ENCODE data around the gene ZNF334.

ZNF334 gene

DNA sequence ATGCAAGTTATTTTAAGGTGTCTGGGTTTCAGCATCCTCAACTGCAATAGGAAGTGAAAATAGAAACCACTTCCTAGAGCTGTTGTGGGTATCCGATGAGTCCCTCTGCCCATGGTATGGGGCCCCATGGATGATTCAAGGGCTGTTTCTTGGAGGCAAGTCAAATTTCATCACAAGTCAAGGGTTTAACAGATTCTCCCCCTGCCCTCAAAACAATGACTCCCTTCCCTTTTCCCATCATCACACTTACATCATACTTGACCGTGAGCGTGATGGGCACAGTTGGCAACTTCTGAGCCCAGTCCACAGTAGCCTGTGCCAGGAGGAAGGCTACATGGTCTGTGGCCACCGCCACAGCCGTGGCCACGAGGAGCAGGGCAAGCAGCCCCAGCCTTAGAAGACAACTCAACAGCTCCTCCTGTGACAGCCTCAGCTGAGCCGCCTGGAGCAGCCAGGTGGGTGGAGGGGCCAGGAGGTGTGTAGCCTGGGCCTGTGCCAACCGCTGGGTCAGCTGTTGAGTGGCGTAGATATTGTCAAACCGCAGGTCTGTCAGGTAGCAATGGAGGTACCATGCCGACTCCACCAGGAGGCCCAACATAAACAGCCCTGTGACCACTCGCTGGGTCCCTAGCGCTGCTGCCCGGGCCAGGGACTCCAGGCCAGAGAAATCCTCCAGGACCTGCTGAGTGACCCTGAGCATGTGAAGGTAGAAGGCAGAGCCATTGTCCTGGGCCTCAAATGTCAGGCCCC lies 31.9 kb upstream of the ZNF334 start:
- DNase-seq: no peak

DNA sequence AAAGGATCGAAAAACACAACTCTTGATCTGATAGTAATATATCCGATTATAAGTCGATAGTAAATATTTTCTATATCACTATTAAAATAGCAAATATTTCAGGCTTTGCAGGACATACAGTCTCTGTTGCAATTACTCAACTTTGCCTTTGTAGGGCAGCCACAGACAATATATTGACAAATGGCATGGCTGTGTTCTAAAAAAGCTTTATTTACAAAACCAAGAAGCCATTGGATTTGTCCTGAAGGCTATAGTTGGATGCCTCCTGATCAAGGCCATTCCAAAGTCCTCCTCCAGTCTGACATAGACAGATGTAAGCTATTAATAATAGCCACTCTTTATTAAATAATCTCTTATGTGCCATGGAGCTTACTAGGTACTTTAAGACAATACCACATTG lies 31.2 kb upstream of the ZNF334 start:
- DNase-seq: no peak

DNA sequence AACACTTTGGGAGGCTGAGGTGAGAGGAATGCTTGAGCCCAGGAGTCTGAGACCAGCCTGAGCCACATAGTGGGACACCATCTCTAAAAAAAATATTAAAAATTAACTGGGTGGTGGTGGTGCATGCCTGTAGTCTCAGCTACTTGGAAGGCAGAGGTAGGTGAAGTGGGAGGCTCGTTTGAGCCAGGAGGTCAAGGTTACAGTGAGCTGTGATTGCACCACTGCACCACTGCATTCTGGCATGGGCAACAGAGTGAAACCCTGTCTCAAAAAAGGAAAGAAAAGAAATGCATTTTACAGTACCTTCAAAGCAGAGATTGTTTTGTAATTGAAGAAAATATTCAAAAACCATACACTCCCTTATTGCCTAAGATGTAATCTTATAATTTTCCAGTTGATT lies 30.6 kb upstream of the ZNF334 start:
- no peak for DNase-seq

DNA sequence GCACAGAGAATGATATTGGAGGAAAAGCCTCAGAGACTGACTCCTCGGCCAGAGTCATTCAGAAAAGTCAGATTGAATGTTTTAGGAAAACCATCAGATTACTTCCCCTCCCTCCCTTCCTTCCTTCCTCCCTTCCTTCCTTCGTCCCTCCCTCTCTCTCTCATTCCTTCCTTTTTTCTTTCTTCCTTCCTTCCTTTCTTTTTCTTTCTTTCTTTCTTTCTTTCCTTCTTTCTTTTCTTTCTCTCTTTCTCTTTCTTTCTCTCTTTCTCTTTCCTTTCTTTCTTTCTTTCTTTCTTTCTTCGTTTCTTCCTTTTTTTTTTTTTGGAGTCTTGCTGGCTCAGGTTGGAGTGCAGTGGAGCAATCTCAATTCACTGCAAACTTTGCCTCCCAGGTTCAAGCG lies 29.7 kb upstream of the ZNF334 start:
- DNase-seq: no peak

DNA sequence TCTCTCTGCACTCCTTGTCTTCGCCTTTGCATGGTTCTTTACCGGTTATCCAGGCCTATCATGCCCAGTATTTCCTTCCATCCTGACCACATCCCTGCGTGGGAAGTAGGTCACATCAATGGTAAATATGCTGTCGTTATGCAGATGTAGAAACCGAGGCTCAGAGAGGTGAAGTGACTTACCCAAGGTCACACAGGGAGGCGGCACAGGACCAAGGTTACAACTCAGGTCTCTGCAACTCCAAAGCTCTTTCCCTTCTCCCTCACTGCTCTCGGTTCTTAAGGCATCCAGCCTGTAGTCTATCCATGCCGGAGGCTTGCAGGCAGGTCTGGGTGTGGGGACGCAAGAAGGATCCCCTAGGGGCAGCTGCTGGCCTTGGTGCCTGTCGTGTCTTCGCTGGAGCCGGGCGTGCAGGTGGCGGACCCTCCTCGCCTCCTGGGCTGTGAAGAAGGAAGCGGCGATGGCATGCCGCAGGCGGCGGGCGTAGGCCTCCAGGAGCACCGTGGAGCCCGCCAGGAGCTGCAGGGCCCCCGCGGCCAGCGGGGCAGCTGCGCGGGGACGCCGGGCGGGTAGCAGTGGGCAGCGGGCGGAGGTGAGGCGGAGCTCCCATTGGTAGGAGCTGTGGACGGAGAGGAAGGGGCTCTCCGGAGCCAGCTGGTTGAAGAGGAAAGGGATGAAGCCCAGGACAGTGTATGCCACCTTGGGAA lies 28.0 kb upstream of the ZNF334 start:
- no peak for DNase-seq

DNA sequence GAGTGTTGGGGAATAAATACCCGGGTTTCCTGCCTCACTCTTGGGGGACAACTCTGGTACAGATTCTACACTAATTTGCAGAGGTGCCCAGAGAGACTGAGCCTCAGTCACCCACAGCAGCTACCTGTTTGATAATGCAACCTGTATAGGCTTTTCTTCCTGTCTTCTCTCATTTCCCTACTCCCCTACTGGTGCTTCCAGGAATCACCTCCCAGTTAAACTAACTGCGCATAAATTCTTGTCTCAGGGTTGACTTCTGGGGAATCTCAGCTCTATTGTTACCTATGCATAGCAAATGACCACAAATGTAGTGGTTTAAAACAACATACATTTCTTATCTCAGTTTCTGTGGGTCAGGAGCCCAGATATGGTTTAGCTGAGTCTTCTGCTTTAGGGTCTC lies 25.8 kb upstream of the ZNF334 start:
- no peak for DNase-seq

DNA sequence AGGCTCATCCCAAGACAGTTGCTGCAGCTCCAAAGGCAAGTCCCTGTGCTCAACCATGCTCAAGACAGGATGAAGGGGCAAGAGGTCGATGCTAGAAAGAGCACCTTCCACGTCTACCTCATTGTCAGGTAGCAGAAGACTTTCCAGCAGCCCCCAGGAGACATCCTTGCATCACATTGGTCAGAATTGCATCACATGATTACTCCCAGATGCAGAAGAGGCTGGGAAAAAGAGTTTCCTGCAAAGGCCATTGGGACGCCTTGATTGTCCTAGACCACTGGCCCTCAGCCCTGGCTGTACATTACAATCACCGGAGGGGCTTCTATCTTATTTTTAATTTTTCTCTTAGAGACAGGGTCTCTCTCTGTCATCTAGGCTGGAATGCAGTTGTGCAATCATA lies 17.3 kb upstream of the ZNF334 start:
- no peak for DNase-seq

DNA sequence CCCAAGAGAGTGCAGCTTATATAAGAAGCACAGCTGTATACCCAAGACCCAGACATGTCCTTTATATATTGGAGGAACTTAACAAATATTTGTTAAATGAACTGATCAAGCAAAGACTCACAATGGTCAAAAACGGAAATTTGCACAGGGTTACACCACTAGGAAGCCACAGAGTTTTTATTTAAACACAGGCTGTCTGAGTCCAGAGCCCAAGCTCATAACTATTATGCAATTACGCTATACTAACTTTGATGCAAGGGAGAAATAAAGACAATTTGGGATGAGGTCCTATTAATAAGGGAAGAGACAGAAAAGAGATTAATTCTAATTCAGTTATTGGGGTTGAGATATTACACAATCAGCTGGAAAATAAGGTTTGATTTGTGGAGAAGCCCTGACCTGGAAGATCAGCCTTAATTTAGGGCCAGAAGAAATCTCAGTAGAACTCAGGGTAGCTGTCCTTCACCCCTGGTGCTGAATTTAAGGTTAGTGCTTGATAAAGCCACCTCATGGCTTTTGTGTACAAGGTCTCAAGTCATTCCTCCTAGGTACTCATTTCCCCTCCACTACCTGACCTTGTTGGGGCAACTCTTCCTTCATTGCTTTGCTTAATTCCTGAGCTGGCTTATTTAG lies 10.5 kb upstream of the ZNF334 start:
- DNase-seq: no peak

DNA sequence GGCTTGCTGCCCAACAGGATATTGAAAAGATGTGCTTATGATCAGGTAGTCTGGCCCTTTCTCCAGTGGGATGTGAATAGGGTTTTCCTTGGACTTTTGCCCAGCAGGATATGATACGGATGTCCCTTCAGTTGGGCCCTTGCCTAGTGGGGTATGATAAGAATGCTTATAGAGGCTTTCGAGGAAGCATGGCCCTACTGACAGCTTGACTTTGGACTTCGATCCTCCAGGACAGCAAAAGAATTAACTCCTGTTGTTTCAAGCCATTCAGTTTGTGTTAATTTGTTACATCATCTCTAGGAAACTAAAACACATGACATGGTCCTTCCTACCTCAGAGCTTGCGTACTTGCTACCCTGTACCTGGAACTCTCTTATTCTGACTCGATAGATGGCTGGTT lies 9.7 kb upstream of the ZNF334 start:
- no peak for DNase-seq

DNA sequence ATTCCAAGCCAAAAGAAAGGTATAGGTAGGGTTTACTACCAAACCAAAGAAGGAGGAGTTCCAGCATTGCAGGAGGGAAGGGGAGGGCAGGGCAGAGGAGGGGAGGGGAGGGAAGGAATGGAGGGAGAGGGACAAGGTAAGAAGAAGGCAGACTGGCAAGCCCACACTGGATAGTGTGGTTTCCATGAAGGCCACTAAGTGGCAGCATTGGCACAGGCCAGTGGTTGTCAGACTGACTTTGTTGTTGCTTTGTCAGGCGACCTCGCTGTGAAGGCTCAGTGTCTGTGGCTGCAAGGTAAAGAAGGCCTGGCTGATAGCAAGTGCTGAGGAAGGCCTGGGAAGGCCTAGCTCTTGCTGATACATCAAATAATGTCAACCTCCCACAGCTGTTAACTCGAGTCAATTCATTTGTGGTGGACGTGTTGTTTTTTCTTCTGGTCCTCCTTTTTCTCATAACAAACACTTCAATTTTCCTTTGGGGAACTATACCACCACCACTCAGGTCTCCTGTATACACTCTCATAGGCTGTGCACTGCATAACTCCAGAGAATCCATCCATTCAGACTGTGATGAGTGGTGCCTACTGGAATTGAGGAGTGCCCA lies 7.7 kb upstream of the ZNF334 start:
- DNase-seq: peak; percentile 89

DNA sequence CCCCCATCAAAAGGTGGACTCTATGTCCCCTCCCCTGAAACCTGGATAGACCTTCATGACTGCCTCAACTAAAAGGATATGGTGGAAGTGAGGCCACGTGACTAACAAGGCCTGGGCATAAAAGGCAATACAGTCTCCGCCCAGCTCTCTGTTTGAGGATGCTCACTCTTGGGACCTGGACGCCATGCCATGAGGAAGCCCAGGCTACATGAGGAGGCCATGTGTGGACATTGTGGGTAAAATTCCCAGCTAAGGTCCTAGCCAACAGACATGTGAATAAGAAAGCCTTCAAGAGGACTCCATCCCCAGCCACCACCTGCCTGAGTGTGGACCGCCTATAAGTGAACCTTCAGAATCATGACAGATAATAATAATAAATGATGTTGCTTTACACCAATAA lies 7.2 kb upstream of the ZNF334 start:
- DNase-seq: no peak

DNA sequence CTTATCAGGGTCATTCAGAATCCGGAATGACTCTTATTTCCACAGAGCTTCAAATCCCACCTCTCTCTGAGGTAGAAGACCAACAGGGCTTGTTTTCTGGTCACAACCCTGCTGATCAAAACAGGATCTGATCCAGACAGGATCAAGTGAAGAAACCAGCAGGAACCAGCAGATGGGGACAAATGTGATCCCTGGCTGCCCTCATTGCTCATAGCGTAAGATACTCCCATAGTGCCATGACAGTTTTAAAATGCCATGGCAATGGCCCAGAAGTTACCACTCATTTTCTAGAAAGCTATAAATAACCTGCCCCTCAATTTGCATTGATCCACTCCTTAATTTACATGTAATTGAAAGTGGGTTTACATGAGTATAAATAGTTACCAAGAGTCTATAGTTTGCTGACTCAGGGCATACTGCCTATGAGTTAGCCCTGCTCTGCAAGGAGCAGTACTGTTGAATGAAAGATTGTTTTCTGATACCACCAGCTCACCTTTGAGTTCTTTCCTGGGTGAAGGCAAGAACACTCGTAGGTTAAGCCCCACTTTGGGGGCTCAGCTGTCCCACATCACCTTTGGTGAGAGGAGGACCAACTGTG lies 6.2 kb upstream of the ZNF334 start:
- no peak for DNase-seq

DNA sequence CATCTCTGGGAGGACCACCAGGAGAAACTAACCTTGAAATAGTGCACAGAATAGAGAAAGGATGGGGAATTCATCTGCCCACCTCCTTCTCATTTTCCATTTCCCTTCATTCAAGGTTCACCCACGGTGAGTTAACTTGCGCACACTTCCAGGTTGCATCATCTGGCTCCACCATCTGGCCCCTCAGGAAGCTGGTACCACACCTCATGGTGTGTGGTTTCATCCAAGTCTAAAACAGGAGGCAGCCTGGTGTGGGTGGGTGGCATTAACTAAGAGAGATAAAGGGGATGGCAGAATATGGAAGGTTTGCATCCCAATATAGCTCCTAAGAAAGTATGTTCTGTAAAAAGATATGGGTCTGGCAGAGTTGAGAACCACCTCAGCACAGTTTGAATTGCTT lies 3.8 kb downstream of the ZNF334 start:
- DNase-seq: no peak

DNA sequence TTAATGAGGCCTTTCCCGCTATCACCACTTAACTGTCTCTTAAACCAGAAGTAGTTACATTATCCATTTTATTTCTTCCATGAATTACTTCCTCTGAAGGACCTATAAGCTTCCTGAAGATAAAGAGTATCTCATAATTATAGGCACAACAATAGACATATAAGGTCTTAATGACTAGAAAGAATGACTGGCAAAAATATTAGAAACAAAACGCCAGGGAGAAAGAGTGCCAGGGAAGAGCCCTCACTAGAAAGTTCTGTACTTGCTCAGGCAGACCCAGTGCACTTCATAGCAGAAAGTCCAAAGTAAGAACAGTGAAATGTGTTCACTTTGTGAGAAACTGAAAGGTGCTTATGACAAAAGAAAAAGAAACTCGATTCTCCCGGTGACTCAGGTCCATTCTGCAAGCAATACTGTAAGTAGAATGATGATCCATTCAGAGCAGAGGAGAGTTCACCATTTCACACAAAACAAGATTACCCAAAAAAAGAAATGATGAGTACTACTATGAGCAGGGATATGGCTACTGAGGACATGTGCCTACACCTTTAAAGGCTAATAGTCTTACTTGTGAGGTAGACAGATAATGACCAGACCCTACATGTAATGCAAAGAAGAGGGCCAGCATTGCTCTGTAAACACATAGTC lies 5.5 kb downstream of the ZNF334 start:
- DNase-seq: no peak

DNA sequence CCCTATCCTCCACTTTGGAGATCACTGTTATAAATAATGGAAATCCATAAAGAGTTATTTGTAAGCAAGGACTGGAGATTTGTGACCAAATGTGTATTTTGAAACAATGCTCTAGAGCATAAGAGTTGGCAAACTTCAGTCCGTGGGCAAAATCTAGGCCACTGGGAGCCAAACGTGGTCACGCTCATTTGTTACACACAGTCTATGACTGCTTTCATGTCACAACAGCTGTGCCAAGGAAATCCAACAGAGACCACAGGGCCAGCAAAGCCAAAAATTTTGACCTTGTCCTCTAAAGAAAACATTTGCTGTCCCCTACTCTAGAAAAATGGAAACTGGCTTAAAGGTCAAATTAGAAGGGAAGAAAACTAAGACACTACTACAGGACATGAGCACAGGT lies 7.9 kb downstream of the ZNF334 start:
- DNase-seq: no peak

DNA sequence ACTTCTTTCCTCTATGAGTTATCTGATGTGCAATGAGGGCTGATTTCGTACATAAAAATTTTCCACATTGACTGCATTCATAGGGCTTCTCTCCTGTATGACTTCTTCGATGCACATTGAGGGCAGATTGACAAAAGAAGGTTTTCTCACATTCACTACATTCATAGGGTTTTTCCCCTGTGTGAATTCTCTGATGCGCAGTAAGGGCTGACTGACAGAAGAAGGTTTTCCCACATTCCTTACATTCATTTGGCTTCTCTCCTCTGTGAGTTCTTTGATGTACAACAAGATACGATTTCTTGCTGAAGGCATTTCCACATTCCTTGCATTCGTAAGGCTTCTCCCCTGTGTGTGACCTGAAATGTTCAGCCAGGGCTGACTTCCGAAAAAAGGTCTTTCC lies 11.4 kb downstream of the ZNF334 start:
- DNase-seq: no peak

DNA sequence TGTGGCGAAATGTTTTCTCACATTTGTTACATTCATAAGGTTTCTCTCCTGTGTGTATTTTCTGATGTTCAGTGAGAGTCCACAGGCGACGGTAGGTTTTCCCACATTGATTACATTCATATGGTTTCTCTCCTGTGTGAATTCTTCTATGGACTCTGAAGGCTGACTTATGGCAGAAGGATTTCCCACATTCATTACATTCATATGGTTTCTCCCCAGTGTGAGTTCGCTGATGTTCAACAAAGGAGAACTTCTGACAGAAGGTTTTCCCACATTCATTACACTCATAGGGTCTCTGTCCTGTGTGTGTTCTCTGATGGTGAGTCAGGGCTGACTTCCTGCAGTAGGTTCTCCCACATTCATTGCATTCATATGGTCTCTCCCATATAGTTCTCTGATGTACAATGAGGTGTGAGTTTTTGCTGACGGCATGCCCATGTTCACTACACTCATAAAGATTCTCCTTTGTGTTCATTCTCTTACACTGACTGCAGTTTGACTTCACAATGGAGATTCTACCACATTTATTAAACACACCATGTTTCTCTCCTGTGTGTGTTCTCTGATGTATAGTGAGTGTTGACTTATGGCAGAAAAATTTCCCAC lies 11.9 kb downstream of the ZNF334 start:
- no peak for DNase-seq

DNA sequence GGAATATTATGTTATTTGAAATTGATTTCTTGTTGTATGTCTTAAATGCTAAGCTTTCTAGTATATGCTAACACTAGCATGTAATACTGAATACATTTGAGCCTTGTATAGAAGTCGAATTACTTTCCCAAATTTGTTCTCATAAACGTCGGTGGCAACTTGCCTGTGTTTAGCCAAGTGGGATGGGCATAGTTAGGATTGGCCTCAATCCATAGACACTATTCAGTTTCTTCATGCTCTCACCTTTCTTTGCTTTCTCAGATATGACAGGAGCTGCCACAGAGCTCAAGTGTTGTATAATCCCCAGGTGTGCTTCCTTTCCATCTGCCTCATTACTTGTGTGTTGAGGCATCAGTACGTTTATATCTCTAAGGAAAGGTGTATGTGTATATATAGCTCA lies 19.3 kb downstream of the ZNF334 start:
- no peak for DNase-seq

DNA sequence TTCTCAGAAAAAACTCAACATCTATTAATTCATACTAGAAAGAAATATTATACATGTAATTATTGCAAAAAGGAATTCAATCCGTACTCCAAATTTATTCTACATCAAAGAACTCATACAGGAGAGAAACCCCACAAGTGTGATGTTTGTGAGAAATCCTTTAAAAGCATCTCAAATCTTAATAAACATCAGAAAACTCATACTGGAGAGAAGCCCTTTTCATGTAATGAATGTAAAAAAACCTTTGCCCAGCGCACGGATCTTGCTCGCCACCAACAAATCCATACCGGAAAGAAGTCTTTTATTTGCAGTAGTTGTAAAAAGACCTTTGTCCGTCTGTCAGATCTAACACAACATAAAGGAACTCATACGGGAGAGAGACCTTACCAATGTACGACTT lies 22.0 kb downstream of the ZNF334 start:
- DNase-seq: no peak

DNA sequence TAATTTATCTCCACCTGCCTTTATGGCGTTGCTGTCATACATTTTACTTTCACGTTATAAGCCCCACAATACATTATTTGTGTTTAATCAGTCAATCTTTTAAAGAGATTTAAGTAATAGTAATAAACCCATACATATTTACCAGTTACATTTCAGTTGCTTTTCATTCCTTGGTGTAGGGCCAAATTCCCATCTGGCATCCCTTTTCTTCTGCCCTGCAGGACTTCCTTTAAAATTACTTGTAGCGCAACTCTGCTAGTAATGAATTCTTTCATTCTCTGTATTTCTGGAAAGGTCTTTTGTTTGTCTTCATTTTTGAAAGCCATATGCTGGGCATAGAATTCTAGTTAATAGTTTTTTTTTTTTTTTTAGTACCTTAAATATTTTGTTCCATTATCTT lies 24.9 kb downstream of the ZNF334 start:
- no peak for DNase-seq

DNA sequence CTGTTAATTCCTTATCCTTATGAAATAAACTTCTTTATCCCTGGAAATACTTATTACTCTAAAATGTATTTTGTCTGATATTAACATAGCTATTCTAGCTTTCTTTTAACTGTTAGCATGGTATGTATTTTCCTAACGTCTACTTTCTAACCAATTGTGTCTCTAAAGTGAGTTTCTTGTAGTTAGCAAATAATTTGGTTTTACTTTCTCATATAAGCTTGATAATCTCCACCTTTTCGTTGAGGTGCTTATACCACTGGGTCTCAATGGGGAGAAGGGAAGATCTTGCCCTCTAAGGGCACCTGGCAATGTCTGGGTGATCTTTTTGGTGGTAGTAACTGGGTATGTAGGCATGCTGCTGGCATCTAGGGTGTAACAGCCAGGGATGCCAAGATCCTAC lies 25.7 kb downstream of the ZNF334 start:
- no peak for DNase-seq

DNA sequence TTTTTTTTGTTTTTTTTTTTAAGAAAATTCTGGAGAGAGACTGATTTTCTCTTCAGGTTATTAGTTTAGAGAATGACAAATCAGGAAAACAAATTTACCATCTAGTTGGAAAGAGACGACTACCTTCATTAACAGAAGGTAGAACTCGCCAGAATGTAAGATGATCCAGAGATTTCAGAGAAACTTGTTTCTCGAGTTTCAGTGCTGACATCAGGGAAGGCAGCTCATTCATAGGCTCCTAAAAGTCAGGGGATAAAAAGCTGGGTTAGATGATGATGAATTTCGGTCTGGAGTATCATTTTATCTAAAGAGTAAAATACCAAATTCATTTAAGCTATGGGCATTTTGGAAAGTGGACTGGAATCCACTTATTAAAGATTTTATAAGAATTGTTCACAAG lies 27.9 kb downstream of the ZNF334 start:
- DNase-seq: no peak

DNA sequence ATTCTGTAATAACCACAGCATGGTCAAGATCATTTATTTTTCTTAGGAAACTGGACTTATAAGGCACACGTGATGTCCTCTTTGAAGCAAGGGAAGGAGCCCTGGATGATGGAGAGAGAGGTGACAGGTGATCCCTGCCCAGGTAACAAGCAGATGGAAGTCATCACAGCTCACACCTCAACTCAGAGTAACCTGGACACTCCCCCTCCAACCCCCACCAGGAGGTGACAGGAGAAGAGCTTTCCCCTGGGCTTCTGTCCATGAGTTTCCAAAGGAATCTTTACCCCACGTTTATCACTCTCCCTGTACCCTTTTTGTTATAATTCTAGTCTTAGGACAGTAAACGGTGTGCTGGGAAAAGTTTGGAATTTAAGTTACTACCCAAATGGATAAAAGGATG lies 28.4 kb downstream of the ZNF334 start:
- no peak for DNase-seq
